Fibroblast of lung (primary cell): ENCODE results near the gene TSEN2. TPM values are rescaled to one million over a fixed set of nuclear protein-coding genes. Genes with fewer than 3 reads are reported as not detected.
A peak's percentile ranks its signal among the peaks of the same experiment; 100 is the strongest.

ENCODE experiments used
- DNase-seq, 2 donors: peaks; one replicate each; pipeline versions ENCODE4 v3.0.0 to v3.0.0-alpha.2; 2010; ENCODE audit warnings: low read depth in 2 of 2
- H2AFZ ChIP-seq: 2 replicates; pipeline ENCODE4 v1.5.1; 2012; ENCODE audit warnings: low read length, control low read depth, inconsistent platforms
- H3K27ac ChIP-seq: 2 replicates; pipeline ENCODE4 v1.5.1; 2011; ENCODE audit warnings: low read length, control low read depth; ENCODE audit not compliant: insufficient read depth
- H3K27me3 ChIP-seq: 2 replicates; pipeline ENCODE4 v1.5.1; 2011; ENCODE audit warnings: mild to moderate bottlenecking, low read length; ENCODE audit not compliant: control insufficient read depth, insufficient read depth
- H3K36me3 ChIP-seq: 2 replicates; pipeline ENCODE4 v1.5.1; 2011; ENCODE audit warnings: low read length; ENCODE audit not compliant: control insufficient read depth, insufficient read depth
- H3K4me1 ChIP-seq: 2 replicates; pipeline ENCODE4 v1.5.1; 2011; ENCODE audit warnings: low read length; ENCODE audit not compliant: control insufficient read depth, insufficient read depth; ENCODE audit errors: extremely low read depth
- H3K4me2 ChIP-seq: 2 replicates; pipeline ENCODE4 v1.5.1; 2011; ENCODE audit warnings: low read length, control low read depth; ENCODE audit not compliant: insufficient read depth; ENCODE audit errors: extremely low read depth
- H3K4me3 ChIP-seq, 4 experiments: fragments of 200-600 bp in 1 of 4; sonication (generic) in 1 of 4; replicated peaks in 1 of 4; 2 replicates each; pipeline ENCODE4 v1.5.1; 2011 to 2016; ENCODE audit warnings: low read length in 4 of 4, low read depth in 3 of 4, mild to moderate bottlenecking in 3 of 4, control low read depth in 2 of 4, inconsistent platforms in 1 of 4, mixed read lengths in 1 of 4; ENCODE audit not compliant: insufficient read depth in 1 of 4; ENCODE audit errors: control extremely low read depth in 1 of 4
- H3K79me2 ChIP-seq: 2 replicates; pipeline ENCODE4 v1.5.1; 2012; ENCODE audit warnings: mild to moderate bottlenecking, low read length, inconsistent platforms; ENCODE audit not compliant: control insufficient read depth, insufficient read depth
- H3K9ac ChIP-seq: 2 replicates; pipeline ENCODE4 v1.5.1; 2011; ENCODE audit warnings: mild to moderate bottlenecking, low read length, control low read depth; ENCODE audit not compliant: insufficient read depth
- H3K9me3 ChIP-seq: 2 replicates; pipeline ENCODE4 v1.5.1; 2012; ENCODE audit warnings: low read depth, low read length; ENCODE audit not compliant: control insufficient read depth, insufficient read depth
- H4K20me1 ChIP-seq: 2 replicates; pipeline ENCODE4 v1.5.1; 2011; ENCODE audit warnings: low read length; ENCODE audit not compliant: control insufficient read depth, insufficient read depth; ENCODE audit errors: extremely low read depth
- CTCF ChIP-seq, 2 donors: IDR thresholded peaks in 1 of 2; conservative IDR thresholded peaks in 1 of 2; 1 replicate in 1 of 2; 2 replicates in 1 of 2; pipeline ENCODE4 v1.5.1; 2011 to 2012; ENCODE audit warnings: low read length in 2 of 2, control low read depth in 1 of 2, inconsistent platforms in 1 of 2, low read depth in 1 of 2, mild to moderate bottlenecking in 1 of 2
- EZH2 ChIP-seq: IDR thresholded peaks from 2 replicates; pipeline ENCODE4 v1.5.1; 2012; ENCODE audit warnings: low read length, control low read depth, mild to moderate bottlenecking; ENCODE audit errors: missing control alignments
- polyA plus RNA-seq, 2 donors: library from polyadenylated mRNA; depleted of rRNA in 1 of 2; stranded (reverse) in 1 of 2; unstranded in 1 of 2; fragments of >200 nt; gene quantifications; 2 replicates each; pipeline ENCODE4 v1.2.1, GENCODE V29; 2011 to 2012; ENCODE audit warnings: missing spikeins in 1 of 2
- total RNA-seq: library from RNA; depleted of rRNA; stranded (reverse); fragments of >200 nt; gene quantifications from 2 replicates; pipeline ENCODE4 v1.2.1, GENCODE V29; 2014

Gene TSEN2
- total and polyA plus RNA-seq, 2 donors (not counting 1 experiment from before 2014, with no cell fraction given), result 9.8 to 14.4 TPM

GRCh38 chr3:12489832-12490231, 5.6 kb downstream of the TSEN2 start:
- H2AFZ ChIP-seq, result no peak overlapping the region
- no peaks in the 10 kb centered on the region for H3K36me3 ChIP-seq
- peak in 1 of 2 donors; percentile 57 for DNase-seq
- H3K79me2 ChIP-seq, result peaks cover 2% of the 10 kb centered on the region
- H3K27ac ChIP-seq, result no peak overlapping the region
- H3K27me3 ChIP-seq, result no peaks in the 10 kb centered on the region
- H3K9me3 ChIP-seq, result no peaks in the 10 kb centered on the region
- no peak for TF ChIP-seq CTCF (conservative IDR thresholded peaks at IDR 0.05 in 1 of 2, IDR thresholded peaks at IDR 0.05 in 1 of 2; ENCODE audit: low read depth in 1 of 2, low read length in 2 of 2)
- no peak for TF ChIP-seq EZH2
- no peaks in the 10 kb centered on the region for H4K20me1 ChIP-seq
- H3K4me2 ChIP-seq, result no peak overlapping the region
- H3K4me3 ChIP-seq, result no peak overlapping the region
- H3K9ac ChIP-seq, result no peak overlapping the region
- peaks cover 2% of the 10 kb centered on the region for H3K4me1 ChIP-seq

- no peak for TF ChIP-seq CTCF (conservative IDR thresholded peaks at IDR 0.05 in 1 of 2, IDR thresholded peaks at IDR 0.05 in 1 of 2; ENCODE audit: low read depth in 1 of 2, low read length in 2 of 2)
- TF ChIP-seq EZH2, result no peak
- H3K9me3 ChIP-seq, result no peaks in the 10 kb centered on the region
- no peak overlapping the region for H2AFZ ChIP-seq
- H3K79me2 ChIP-seq, result no peaks in the 10 kb centered on the region
- H3K27ac ChIP-seq, result no peak overlapping the region
- H3K27me3 ChIP-seq, result no peaks in the 10 kb centered on the region
- no peak overlapping the region for H3K4me3 ChIP-seq
- H3K4me1 ChIP-seq, result no peaks in the 10 kb centered on the region
- H4K20me1 ChIP-seq, result no peaks in the 10 kb centered on the region
- DNase-seq, result no peak
- H3K4me2 ChIP-seq, result no peak overlapping the region
- no peak overlapping the region for H3K9ac ChIP-seq
- H3K36me3 ChIP-seq, result peaks cover 1% of the 10 kb centered on the region
These were observed 6.3 kb downstream of the TSEN2 start for GRCh38 chr3:12490547-12490946.

- no peak overlapping the region for H2AFZ ChIP-seq
- H3K9me3 ChIP-seq, result no peaks in the 10 kb centered on the region
- no peak overlapping the region for H3K27ac ChIP-seq
- H3K36me3 ChIP-seq, result peaks cover 8% of the 10 kb centered on the region
- no peaks in the 10 kb centered on the region for H3K27me3 ChIP-seq
- H4K20me1 ChIP-seq, result no peaks in the 10 kb centered on the region
- DNase-seq, result no peak
- no peaks in the 10 kb centered on the region for H3K4me1 ChIP-seq
- no peak for TF ChIP-seq EZH2
- peak in 1 of 2 donors; percentile 11 for TF ChIP-seq CTCF (conservative IDR thresholded peaks at IDR 0.05 in 1 of 2, IDR thresholded peaks at IDR 0.05 in 1 of 2; ENCODE audit: low read depth in 1 of 2, low read length in 2 of 2)
- no peak overlapping the region for H3K9ac ChIP-seq
- no peaks in the 10 kb centered on the region for H3K79me2 ChIP-seq
- H3K4me3 ChIP-seq, result no peak overlapping the region
- H3K4me2 ChIP-seq, result no peak overlapping the region
These were observed 11.6 kb downstream of the TSEN2 start for GRCh38 chr3:12495749-12496452.
